ENCODE data around the gene STN1. TPM values are rescaled to one million over a fixed set of nuclear protein-coding genes. Genes with fewer than 3 reads are reported as not detected.

Gene STN1
- total RNA-seq, 1 experiment from 2014 or later: 74.7 TPM

- H3K36me3 ChIP-seq (ENCODE audit: control insufficient read depth in 1 of 2, insufficient read depth in 2 of 2, low read length in 2 of 2): no peaks in the 10 kb centered on the region
- no peak overlapping the region for H3K4me2 ChIP-seq (ENCODE audit: low read length)
- TF ChIP-seq FOSL1 (IDR thresholded peaks at IDR 0.05; ENCODE audit: low read depth) (no peak), CEBPB (IDR thresholded peaks at IDR 0.05; ENCODE audit: low read depth) (no peak), TCF7L2 (IDR thresholded peaks at IDR 0.05; ENCODE audit: borderline replicate concordance, extremely low read depth, insufficient read depth, insufficient read length) (no peak), POLR2A (IDR thresholded peaks at IDR 0.05; ENCODE audit: borderline replicate concordance, extremely low read depth, insufficient read depth, insufficient read length) (no peak), RAD21 (IDR thresholded peaks at IDR 0.05; ENCODE audit: low read depth) (no peak), CTCF (IDR thresholded peaks at IDR 0.05 in 2 of 3, conservative IDR thresholded peaks at IDR 0.05 in 1 of 3; ENCODE audit: borderline replicate concordance in 1 of 3, insufficient read depth in 1 of 3, low read depth in 2 of 3, low read length in 2 of 3) (no peak), EGR1 (IDR thresholded peaks at IDR 0.05; ENCODE audit: low read depth) (no peak), SIN3A (IDR thresholded peaks at IDR 0.05; ENCODE audit: low read depth) (no peak), POLR2AphosphoS5 (IDR thresholded peaks at IDR 0.05; ENCODE audit: low read depth, low read length) (no peak)
- TF ChIP-seq, protein P1, sequence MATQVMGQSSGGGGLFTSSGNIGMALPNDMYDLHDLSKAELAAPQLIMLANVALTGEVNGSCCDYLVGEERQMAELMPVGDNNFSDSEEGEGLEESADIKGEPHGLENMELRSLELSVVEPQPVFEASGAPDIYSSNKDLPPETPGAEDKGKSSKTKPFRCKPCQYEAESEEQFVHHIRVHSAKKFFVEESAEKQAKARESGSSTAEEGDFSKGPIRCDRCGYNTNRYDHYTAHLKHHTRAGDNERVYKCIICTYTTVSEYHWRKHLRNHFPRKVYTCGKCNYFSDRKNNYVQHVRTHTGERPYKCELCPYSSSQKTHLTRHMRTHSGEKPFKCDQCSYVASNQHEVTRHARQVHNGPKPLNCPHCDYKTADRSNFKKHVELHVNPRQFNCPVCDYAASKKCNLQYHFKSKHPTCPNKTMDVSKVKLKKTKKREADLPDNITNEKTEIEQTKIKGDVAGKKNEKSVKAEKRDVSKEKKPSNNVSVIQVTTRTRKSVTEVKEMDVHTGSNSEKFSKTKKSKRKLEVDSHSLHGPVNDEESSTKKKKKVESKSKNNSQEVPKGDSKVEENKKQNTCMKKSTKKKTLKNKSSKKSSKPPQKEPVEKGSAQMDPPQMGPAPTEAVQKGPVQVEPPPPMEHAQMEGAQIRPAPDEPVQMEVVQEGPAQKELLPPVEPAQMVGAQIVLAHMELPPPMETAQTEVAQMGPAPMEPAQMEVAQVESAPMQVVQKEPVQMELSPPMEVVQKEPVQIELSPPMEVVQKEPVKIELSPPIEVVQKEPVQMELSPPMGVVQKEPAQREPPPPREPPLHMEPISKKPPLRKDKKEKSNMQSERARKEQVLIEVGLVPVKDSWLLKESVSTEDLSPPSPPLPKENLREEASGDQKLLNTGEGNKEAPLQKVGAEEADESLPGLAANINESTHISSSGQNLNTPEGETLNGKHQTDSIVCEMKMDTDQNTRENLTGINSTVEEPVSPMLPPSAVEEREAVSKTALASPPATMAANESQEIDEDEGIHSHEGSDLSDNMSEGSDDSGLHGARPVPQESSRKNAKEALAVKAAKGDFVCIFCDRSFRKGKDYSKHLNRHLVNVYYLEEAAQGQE (IDR thresholded peaks at IDR 0.05; ENCODE audit: low read depth): no peak
- DNase-seq (ENCODE audit: low read depth, low spot score): no peak
- H2AFZ ChIP-seq (ENCODE audit: low read depth, low read length, poor library complexity, severe bottlenecking): no peak overlapping the region
- RAD21 ChIA-PET (ENCODE audit: low non-redundant PET in 1 of 2, low total read pairs in 2 of 2, uncharacterized antibody in 2 of 2, unreplicated experiment in 2 of 2): no interaction called here
- CTCF ChIA-PET: interaction anchor here (0.5 kb wide), 1 partner anchor 251 kb away, joined by 3 read pairs; no protein-coding TSS in a partner anchor
- H3K27ac ChIP-seq (ENCODE audit: low read depth, low read length): no peak overlapping the region
- no peaks in the 10 kb centered on the region for H3K27me3 ChIP-seq (ENCODE audit: insufficient read depth, low read length)
- H3K79me2 ChIP-seq (ENCODE audit: insufficient read depth, low read length): no peaks in the 10 kb centered on the region
- BruUV-seq (replicated peaks): no TSS peak
- H3K9me3 ChIP-seq (ENCODE audit: control insufficient read depth in 1 of 2, insufficient read depth in 1 of 2, low read depth in 1 of 2, low read length in 2 of 2): peaks cover 0 to 5% of the 10 kb centered on the region in 2 experiments; a peak in 1 of 4 replicates
- H3K9me2 ChIP-seq (ENCODE audit: insufficient read depth): no peaks in the 10 kb centered on the region
- no peak overlapping the region for H3K9ac ChIP-seq (ENCODE audit: low read length)
- ATAC-seq: no peak
- intact Hi-C loops (cut with micrococcal nuclease): no loop called here
- peaks cover 4 to 11% of the 10 kb centered on the region in 2 experiments; a peak in 2 of 4 replicates for H3K4me1 ChIP-seq (ENCODE audit: control insufficient read depth in 1 of 2, insufficient read depth in 2 of 2, low read length in 2 of 2)
- no peaks in the 10 kb centered on the region for H4K20me1 ChIP-seq (ENCODE audit: insufficient read depth)
- H3K4me3 ChIP-seq (replicated peaks in 1 of 2; ENCODE audit: low read depth in 1 of 2, low read length in 2 of 2): no peak overlapping the region
- POLR2A ChIA-PET: no interaction called here
Measured at GRCh38 chr10:103958996-103959395, 41.0 kb upstream of the STN1 start.
